ENCODE measurements around the gene ZNF391.

Gene ZNF391

GRCh38 chr6:27428502-27428901, 39.9 kb downstream of the ZNF391 start:
- TF ChIP-seq SIN3A (IDR thresholded peaks at IDR 0.05; ENCODE audit: borderline replicate concordance, insufficient read depth, low read length): no peak
- no peak for TF ChIP-seq REST (IDR thresholded peaks at IDR 0.05; ENCODE audit: insufficient read depth in 1 of 2, low read depth in 2 of 2, low read length in 2 of 2)
- TF ChIP-seq POLR2AphosphoS5 (IDR thresholded peaks at IDR 0.05; ENCODE audit: low read depth, low read length): no peak
- no peak for TF ChIP-seq FOXP2 (optimal IDR thresholded peaks at IDR 0.05; ENCODE audit: borderline replicate concordance, extremely low read depth, extremely low read length, insufficient read depth)
- TF ChIP-seq TAF1 (IDR thresholded peaks at IDR 0.05; ENCODE audit: borderline replicate concordance, insufficient read depth, low read length): no peak

GRCh38 chr6:27428966-27429365, 40.4 kb downstream of the ZNF391 start:
- TF ChIP-seq SIN3A (IDR thresholded peaks at IDR 0.05; ENCODE audit: borderline replicate concordance, insufficient read depth, low read length) (no peak), REST (IDR thresholded peaks at IDR 0.05; ENCODE audit: insufficient read depth in 1 of 2, low read depth in 2 of 2, low read length in 2 of 2) (no peak), TAF1 (IDR thresholded peaks at IDR 0.05; ENCODE audit: borderline replicate concordance, insufficient read depth, low read length) (no peak), POLR2AphosphoS5 (IDR thresholded peaks at IDR 0.05; ENCODE audit: low read depth, low read length) (no peak)

GRCh38 chr6:27433714-27434113, 45.2 kb downstream of the ZNF391 start:
- no peak for TF ChIP-seq TAF1 (IDR thresholded peaks at IDR 0.05; ENCODE audit: borderline replicate concordance, insufficient read depth, low read length)
- TF ChIP-seq POLR2AphosphoS5 (IDR thresholded peaks at IDR 0.05; ENCODE audit: low read depth, low read length): no peak
- no peak for TF ChIP-seq FOXP2 (optimal IDR thresholded peaks at IDR 0.05; ENCODE audit: borderline replicate concordance, extremely low read depth, extremely low read length, insufficient read depth)
- TF ChIP-seq SIN3A (IDR thresholded peaks at IDR 0.05; ENCODE audit: borderline replicate concordance, insufficient read depth, low read length): no peak
- TF ChIP-seq REST (IDR thresholded peaks at IDR 0.05; ENCODE audit: insufficient read depth in 1 of 2, low read depth in 2 of 2, low read length in 2 of 2): no peak

- TF ChIP-seq FOXP2 (optimal IDR thresholded peaks at IDR 0.05; ENCODE audit: borderline replicate concordance, extremely low read depth, extremely low read length, insufficient read depth) (no peak), POLR2AphosphoS5 (IDR thresholded peaks at IDR 0.05; ENCODE audit: low read depth, low read length) (no peak), REST (IDR thresholded peaks at IDR 0.05; ENCODE audit: insufficient read depth in 1 of 2, low read depth in 2 of 2, low read length in 2 of 2) (no peak), TAF1 (IDR thresholded peaks at IDR 0.05; ENCODE audit: borderline replicate concordance, insufficient read depth, low read length) (no peak), SIN3A (IDR thresholded peaks at IDR 0.05; ENCODE audit: borderline replicate concordance, insufficient read depth, low read length) (no peak)
These were observed 50.8 kb downstream of the ZNF391 start for GRCh38 chr6:27439371-27439770.

- TF ChIP-seq SIN3A (IDR thresholded peaks at IDR 0.05; ENCODE audit: borderline replicate concordance, insufficient read depth, low read length) (no peak), FOXP2 (optimal IDR thresholded peaks at IDR 0.05; ENCODE audit: borderline replicate concordance, extremely low read depth, extremely low read length, insufficient read depth) (no peak), POLR2AphosphoS5 (IDR thresholded peaks at IDR 0.05; ENCODE audit: low read depth, low read length) (no peak)
These were observed 52.4 kb downstream of the ZNF391 start for GRCh38 chr6:27441001-27441400.

Data from PFSK-1 (cell line).